ENCODE measurements around the gene KIAA1143. TPM values are rescaled to one million over a fixed set of nuclear protein-coding genes. Genes with fewer than 3 reads are reported as not detected.
A peak's percentile ranks its signal among the peaks of the same experiment; 100 is the strongest.

KIAA1143 gene
- polyA plus RNA-seq, 2 of the 4 experiments (the other 2 are of a cell fraction): 10.8 to 16.6 TPM

GRCh38 chr3:44805960-44806359, 44.5 kb upstream of the KIAA1143 start:
- no peak overlapping the region for H3K27ac ChIP-seq
- H3K4me2 ChIP-seq: no peak overlapping the region
- no peaks in the 10 kb centered on the region for H3K9me3 ChIP-seq
- peak in 1 of 2 experiments; percentile 4 for DNase-seq (ENCODE audit: low read depth in 1 of 2, low spot score in 1 of 2)
- no peak overlapping the region for H3K4me3 ChIP-seq
- no peaks in the 10 kb centered on the region for H3K4me1 ChIP-seq
- no peak for FAIRE-seq
- no peak for ATAC-seq
- ChIA-PET CTCF (no interaction called here), POLR2A (no interaction called here)
- no peak for TF ChIP-seq HOXB5 (CRISPR knock-in tag; IDR thresholded peaks at IDR 0.05)
- no peak for TF ChIP-seq USF2 (IDR thresholded peaks at IDR 0.05)
- no peak for TF ChIP-seq BHLHE40 (IDR thresholded peaks at IDR 0.05; ENCODE audit: low read depth, low read length)
- no peak for TF ChIP-seq SMC3 (IDR thresholded peaks at IDR 0.05)
- no peak for TF ChIP-seq HEYL (CRISPR knock-in tag; IDR thresholded peaks at IDR 0.05)
- TF ChIP-seq, protein P1, sequence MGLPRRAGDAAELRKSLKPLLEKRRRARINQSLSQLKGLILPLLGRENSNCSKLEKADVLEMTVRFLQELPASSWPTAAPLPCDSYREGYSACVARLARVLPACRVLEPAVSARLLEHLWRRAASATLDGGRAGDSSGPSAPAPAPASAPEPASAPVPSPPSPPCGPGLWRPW (IDR thresholded peaks at IDR 0.05): no peak
- no peak for TF ChIP-seq KDM1A (IDR thresholded peaks at IDR 0.05; ENCODE audit: low read depth)
- TF ChIP-seq REST (IDR thresholded peaks at IDR 0.05): no peak
- TF ChIP-seq POLR2A (IDR thresholded peaks at IDR 0.05; ENCODE audit: low read length): no peak
- WGBS (ENCODE audit: missing lambda C conversion rate): 95% methylated on average over 2 of the region's 2 CpGs

- ChIA-PET CTCF (no interaction called here), POLR2A (no interaction called here)
- no peak overlapping the region for H3K27ac ChIP-seq
- no peak overlapping the region for H3K4me3 ChIP-seq
- H3K4me2 ChIP-seq: no peak overlapping the region
- ATAC-seq: no peak
- no peak for TF ChIP-seq FOXS1 (CRISPR knock-in tag; IDR thresholded peaks at IDR 0.05)
- no peak for TF ChIP-seq MAZ (IDR thresholded peaks at IDR 0.05; ENCODE audit: borderline replicate concordance, low read depth, low read length)
- TF ChIP-seq, protein P2, sequence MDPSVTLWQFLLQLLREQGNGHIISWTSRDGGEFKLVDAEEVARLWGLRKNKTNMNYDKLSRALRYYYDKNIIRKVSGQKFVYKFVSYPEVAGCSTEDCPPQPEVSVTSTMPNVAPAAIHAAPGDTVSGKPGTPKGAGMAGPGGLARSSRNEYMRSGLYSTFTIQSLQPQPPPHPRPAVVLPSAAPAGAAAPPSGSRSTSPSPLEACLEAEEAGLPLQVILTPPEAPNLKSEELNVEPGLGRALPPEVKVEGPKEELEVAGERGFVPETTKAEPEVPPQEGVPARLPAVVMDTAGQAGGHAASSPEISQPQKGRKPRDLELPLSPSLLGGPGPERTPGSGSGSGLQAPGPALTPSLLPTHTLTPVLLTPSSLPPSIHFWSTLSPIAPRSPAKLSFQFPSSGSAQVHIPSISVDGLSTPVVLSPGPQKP (IDR thresholded peaks at IDR 0.05; ENCODE audit: low read depth, low read length): no peak
- TF ChIP-seq MAFK (IDR thresholded peaks at IDR 0.05; ENCODE audit: partially characterized antibody): no peak
- TF ChIP-seq RCOR1 (IDR thresholded peaks at IDR 0.05; ENCODE audit: low read depth, low read length): no peak
- no peak for TF ChIP-seq EHF (CRISPR knock-in tag; IDR thresholded peaks at IDR 0.05)
- no peak for TF ChIP-seq MYC (IDR thresholded peaks at IDR 0.05; ENCODE audit: borderline replicate concordance, low read length)
- TF ChIP-seq POLR2AphosphoS2 (conservative IDR thresholded peaks at IDR 0.05; ENCODE audit: low read length): no peak
- TF ChIP-seq ZC3H11A (IDR thresholded peaks at IDR 0.05): no peak
- no peak for TF ChIP-seq SMC3 (IDR thresholded peaks at IDR 0.05)
- TF ChIP-seq RNF2 (IDR thresholded peaks at IDR 0.05; ENCODE audit: borderline replicate concordance, low read depth): no peak
- no peak for TF ChIP-seq POLR2A (IDR thresholded peaks at IDR 0.05; ENCODE audit: low read length)
- no peak for TF ChIP-seq CEBPB (IDR thresholded peaks at IDR 0.05)
- no peak for TF ChIP-seq NPAS2 (CRISPR knock-in tag; IDR thresholded peaks at IDR 0.05; ENCODE audit: borderline replicate concordance)
- no peak for TF ChIP-seq HOXB13 (CRISPR knock-in tag; IDR thresholded peaks at IDR 0.05; ENCODE audit: low read depth)
- TF ChIP-seq JUN (IDR thresholded peaks at IDR 0.05): no peak
- TF ChIP-seq SREBF2 (IDR thresholded peaks at IDR 0.05): no peak
- no peak for TF ChIP-seq REST (IDR thresholded peaks at IDR 0.05)
- no peak for TF ChIP-seq CBX2 (IDR thresholded peaks at IDR 0.05; ENCODE audit: borderline replicate concordance, low read depth)
- H3K9me3 ChIP-seq: no peaks in the 10 kb centered on the region
- no peak for FAIRE-seq
- no peaks in the 10 kb centered on the region for H3K4me1 ChIP-seq
- WGBS (ENCODE audit: missing lambda C conversion rate): 69% methylated on average over 2 of the region's 2 CpGs
- DNase-seq (ENCODE audit: low read depth in 1 of 2, low spot score in 1 of 2): no peak
Measured at GRCh38 chr3:44803298-44803697, 41.9 kb upstream of the KIAA1143 start.
